ENCODE measurements around the gene KATNAL1.
"Not testable (repeated sequence)": the region's sequence is repeated elsewhere in the genome, so short reads cannot be mapped to it uniquely, and the experiment has no call there.

Gene KATNAL1

DNA sequence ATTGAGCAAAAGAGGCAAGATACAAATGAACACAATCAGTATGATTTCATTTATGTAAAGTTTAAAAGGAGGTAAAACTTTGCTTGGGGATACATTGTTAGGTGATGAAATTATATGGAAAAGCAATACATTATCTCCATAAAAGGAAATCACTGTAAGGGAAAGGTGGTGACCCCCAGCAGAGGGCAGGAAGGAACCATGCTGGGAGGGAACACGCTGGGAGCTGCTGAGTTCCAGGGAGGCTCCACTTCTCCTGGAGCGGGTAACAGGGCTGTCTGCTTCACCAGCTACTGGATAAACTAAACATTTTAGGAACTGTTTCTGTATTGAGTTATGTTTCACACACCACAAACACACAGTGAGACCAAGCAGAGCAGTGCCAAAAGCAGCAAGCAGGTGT is 91.2 kb downstream of the KATNAL1 start:
- DNase-seq: no peak

DNA sequence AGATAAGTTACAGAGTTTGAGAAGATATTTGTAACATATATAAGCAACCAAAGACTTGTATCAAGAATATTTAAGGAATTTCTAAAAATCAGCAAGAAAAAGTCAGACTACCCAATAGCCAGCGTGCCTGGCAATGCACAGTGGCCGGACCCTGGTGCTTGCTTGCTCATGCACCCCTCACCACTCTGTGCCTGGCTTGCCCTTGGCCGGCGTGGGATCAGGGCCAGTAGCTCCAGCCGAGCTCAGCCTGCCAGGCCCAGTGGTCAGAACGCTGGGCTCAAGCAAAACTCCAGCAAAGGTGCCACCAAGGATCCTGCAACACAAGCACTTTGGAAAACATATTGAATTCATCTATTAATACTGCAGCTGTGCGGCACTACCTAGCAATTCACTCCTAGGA is 95.1 kb downstream of the KATNAL1 start:
- no peak for DNase-seq

DNA sequence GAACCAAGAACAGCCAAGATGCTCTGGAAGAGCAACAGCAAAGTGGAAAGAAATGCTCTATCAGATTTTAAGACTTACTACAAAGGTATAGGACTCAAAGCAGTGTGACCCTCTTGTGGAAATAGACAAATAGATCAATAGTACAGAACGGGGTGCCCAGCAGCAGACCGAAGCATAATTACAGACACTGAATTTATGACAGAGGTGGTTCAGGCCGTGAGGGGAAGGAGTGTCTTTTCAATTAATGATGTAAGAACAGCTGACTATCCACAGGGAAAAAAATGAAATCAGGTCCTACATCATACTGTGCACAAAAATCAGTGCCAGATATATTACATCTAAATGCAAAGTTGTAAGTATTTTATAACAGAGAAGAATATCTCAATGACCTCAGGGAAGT is 95.6 kb downstream of the KATNAL1 start:
- DNase-seq: no peak

DNA sequence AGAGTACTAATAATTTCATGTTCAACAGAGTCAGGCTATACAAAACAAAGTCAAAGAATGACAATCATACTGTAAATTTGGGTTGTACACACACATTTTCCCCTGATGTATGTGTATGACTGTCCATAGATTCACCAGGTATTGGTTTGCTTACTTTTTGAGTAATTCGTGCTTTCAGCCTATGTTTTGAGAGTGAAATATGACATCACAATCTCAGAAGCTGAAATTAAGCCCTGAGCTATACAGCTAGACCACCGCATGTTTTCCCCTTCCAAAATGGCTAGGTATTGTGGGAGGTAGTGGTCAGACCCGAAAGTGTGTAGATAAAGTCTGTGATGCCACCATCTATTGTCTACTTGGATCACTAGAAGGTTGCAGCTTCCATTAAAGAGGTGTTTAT is 102.8 kb downstream of the KATNAL1 start:
- DNase-seq: no peak

DNA sequence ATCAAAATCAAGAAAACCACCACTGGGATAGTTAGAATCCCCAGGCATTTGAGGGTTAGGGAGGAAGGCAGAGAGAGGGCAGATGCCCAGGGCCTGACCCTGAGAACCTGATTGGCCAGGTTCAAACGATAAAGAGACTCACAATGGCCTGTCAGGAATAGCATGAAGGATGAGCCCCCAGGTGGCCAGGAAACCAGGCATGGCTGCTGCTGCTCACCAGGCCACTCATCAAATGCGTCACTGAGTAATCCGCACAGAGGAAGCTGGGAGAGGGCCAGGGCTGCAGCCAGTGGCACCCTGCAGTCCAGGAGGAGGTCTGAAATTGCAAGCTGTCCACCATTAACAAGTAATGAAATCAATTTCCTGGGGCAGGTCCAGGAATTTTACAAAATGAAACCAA is 111.3 kb downstream of the KATNAL1 start:
- DNase-seq: no peak

DNA sequence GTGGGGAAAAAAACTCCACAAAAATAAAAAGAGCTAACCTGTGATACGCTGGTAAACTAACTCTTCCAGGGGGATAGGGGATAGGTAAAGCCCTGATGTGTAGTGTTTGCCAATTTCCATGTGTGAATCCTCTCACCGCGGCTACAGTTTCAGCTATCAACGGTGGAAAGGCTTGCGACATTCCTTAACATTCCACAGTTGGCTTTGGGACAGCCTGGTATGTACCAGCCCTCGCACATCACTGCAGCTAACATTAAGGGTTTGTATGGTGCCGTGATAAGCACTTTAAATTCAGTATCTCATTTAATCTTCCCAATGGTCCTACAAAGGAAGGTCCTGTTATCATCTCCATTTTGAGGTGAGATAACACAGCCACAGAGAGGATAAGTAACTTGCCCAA is 112.4 kb downstream of the KATNAL1 start:
- no peak for DNase-seq

DNA sequence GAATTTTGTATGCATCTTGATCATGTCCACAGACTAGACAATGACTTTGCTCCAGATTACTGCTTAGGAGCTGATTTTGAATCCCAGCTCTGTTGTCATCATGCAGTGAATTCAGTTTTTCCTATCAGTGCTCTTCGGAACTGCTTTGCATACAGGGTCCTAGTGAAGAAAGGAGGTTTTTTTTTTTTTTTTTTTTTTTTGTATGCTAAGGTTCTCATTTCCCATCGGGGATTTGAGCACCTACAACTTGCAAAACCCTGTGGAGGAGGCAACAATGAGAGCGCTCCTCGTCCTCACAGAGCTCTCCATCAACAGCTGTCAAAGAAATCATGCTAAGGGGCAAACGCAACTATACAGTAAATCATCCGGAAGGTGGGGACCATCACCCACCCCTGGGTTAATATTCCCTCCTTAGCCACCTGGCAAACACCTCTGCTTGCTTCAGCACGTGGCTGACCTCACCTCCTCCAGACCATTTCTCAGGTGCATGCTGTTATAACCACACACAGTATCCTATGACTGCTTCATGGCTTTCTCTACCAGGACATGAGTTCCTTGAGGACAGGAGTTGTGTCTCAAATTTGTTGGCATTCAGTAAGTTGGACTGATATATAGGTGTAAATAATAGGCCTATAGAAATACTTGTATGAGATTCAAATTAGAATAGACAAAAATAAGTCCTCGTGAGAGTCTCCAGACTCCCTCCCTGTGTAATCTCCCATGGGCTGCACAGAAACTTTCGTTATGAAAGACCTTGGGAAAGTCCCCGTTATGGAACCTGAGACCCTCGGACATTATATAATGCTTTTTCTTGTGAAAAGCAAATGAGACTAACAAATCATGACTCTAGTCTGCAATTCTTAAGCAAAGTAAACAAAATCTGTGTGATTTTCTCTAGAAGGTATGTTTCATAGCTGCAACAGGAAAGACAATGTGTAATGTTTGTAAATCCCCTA is 113.8 kb downstream of the KATNAL1 start:
- no peak for DNase-seq

DNA sequence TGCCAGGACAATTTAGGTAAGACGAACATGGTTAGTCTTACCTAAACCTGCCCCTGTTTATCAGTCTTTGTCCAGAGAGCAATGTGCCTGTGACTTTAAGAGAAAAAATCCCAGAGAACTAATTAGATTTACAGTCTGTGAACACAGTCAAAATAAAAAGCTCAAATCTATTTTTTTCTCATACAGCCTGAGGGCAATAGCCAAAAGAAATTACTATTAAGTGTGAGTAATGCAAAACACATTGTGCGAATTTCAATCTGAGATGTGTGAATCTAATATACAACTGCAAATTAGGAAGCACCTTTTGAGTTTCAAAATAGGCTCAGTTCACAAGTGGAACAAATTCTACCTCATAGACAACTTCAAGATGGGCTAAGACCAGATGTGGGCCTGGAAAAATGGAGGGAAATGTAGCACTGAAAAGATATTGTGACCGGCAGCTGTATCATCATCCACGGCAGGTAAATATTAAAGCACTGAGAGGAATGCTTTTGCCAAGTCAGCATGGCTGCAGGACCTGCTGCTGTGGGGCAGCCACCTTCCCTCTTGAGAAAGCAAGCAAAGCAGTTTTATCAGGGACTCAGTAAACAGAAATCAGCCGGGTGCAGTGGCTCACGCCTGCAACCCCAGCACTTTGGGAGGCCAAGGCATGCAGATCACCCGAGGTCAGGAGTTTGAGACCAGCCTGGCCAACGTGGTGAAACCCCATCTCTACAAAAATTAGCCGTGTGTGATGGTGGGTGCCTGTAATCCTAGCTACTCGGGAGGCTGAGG is 114.8 kb downstream of the KATNAL1 start:
- DNase-seq: no peak

DNA sequence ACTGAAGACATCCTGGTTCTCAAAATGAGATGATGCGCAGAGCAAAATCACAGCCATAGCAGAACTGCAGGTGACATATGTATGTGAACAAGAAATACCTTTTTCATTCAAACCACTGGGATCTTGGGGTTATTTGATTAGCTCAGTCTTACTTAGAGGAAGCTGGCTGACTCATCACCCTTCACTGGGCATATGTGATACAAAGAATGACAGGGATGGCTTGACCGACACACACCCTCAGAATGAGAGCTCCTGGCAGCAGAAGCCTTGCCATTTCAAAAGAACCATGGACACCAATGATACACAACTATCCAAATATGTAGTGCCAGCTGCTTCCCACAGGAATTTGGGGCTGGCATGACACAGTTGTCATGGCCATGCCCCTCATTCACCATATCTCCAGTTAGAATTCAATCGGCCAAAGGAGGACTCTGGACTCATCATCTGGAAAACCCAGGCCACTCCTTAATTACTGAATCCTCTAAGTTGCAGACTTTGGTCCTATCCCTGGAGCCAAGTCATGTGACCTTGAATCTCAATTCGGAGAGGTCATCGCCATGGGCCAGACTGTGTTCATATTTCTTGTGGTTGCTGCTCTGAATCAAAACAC is 115.8 kb downstream of the KATNAL1 start:
- no peak for DNase-seq

DNA sequence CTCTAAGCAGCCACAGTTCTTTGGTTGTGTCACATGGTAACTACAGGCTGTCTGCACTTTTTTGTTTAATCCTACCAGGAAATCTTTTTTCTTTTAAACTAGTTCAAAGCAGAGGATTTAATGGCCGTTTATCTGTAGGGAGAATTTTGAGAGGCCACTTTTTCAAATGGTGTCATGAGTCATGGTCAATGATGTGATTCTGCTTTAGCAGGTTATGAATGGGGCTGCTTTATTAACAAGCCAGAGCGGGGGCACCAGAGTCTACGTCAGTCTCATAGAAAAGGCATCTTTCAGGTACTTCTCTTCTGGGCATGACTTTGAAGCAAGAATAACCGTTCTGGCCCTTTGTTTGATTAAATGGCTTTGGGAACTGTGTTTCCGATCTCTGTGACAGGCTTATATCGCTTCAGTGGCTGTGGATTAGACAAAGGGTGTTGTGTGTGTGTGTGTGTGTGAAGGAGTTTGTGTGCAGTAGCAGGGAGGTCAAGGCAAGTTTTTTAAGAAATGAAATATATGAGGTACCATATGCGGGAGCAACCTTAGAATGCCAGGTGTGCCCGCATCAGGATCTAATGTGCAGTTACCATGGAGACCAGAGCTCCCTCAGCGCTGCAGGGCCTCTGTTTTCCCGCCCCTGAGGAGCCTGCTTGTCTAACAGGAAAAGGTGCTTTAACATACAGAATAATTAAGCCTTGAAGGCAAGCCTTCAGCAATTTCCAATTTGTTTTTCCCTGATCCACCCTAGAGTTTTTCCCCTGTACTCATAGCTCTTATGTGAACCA is 120.5 kb downstream of the KATNAL1 start:
- DNase-seq: no peak

DNA sequence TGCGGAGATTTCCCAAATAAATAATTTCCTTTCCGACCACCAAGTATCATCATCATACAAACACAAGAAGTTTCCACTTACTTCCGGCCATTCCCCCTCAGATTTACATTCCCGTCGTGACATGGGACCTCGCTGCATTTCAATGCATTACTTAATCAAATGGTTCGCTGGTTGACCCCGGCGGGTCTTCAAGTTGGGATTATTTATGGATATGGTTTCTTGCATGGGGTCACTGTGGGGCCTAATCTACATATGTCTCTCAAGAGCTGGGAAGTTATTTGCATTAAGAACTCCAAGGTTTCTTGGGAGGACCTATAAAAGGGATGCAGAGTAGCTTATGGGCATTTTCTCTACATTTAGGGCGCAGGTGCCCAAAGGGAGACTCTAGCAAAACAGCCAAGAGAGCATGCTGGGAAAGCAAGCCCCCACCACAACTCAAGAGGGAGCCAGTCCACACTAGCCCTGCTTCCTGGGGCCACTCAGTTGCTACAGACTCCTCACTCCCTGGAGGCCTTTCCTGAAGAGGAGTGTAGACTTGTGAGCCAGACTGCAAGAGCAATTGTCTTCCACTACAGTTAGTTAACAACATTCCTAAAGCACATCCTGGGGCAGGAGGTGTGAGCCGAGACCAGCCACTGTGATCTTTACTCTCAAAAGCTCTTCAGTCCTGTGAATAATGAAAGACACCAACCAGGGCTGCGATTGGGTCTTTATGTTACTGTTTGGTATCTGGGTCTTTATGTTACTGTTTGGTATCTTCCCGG is 125.3 kb downstream of the KATNAL1 start:
- no peak for DNase-seq

DNA sequence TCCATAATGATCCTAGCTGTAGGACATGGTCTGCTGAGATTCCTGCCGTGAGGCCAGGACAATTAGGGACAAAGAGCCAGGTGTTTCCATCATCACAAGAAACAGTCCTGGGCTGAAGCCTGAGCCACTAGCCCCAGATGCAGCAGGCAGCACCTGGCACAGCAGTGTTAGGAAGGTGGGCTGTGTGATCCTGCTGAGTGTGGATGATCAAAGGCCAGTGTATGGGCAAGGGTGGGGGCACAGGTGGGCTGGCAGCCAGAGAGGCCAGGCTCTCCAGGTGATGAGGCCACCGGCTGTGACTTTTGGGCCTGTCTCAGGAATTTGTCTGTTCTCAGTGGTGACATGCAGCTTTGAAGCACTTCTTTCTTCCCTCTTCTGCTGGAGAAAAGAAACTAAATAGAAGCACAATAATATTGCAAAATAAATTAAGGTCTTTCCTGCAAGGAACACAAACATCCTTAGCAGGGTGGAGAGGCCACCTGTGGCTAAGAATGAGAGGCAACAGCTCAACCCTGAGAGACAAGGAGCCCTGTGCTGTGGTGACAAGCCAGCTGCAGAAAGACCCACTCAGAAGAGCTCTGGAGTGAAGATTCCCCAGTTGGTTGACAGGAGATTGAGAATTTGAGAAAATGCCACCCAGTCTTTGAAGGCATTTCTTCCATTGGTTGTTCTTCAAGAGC is 127.6 kb downstream of the KATNAL1 start:
- DNase-seq: no peak

DNA sequence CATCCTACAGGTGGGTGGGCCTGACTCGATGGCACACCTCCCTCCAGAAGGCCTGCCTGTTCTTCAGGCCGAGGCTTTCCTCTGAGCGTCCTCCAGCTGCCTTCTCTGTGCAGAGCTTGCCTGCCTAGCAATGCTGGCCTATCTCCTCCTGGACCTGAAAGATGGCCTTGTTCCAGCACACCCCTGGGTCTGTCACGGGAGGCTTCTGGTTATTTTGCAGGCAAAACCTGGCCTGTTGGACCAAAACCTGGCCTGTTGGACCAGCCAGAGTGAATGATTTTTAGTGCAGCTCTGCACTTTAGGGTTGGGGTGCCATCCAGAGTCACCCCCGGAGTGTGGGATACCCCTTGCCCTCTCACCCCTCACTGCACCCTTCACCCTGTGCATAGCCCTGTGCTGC is 128.4 kb downstream of the KATNAL1 start:
- DNase-seq: no peak

DNA sequence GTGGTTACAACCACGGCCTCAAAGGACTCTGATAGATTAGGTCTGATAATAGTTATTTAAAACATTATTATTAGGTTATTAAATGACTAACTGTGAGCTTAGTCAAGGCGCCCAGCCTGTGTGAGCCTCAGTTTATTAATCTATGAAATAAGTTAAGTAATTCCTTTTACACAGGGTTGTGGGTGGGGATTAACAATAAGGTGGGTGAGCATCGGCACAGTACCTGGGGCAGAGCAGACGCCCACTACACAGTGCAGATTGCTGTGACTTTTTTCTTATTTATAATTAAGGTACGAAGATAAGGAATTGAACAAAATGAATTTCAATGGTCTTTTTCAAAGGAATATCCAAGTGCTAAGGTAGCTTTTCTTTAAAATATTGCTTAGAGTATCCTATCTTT is 132.2 kb downstream of the KATNAL1 start:
- DNase-seq: no peak

DNA sequence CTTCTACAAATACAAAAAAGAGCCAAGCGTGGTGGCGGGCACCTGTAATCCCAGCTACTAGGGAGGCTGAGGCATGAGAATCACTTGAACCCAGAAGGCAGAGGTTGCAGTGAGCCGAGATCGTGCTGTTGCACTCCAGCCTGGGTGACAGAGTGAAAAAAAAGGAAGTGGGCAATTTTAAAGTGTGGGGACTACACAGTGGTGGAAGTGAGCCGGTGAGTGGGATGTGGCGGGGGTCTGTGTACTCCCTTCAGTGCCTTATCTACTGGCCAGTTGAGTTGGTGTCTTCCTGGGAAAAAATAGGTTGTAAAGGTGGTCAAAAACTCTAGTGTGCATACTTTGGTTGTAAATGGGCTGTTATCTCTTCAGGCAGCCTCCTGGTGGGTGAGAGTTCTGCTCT is 133.1 kb downstream of the KATNAL1 start:
- DNase-seq: not testable (repeated sequence)

DNA sequence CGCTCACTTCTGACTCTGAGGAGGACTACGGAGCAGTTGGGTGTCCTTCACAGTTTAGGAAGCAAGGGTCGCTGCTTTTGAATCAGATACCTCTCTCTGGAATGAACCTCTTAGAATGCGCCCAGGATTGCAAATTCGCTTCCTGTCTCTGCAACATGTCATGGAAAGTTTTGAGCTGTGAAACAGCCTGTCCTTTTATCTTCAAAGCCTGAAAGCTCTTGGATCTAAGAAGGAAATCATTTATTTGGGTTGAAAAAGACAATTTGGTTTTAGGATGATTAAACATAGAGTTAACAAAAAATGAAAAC is 134.1 kb downstream of the KATNAL1 start:
- DNase-seq: no peak

DNA sequence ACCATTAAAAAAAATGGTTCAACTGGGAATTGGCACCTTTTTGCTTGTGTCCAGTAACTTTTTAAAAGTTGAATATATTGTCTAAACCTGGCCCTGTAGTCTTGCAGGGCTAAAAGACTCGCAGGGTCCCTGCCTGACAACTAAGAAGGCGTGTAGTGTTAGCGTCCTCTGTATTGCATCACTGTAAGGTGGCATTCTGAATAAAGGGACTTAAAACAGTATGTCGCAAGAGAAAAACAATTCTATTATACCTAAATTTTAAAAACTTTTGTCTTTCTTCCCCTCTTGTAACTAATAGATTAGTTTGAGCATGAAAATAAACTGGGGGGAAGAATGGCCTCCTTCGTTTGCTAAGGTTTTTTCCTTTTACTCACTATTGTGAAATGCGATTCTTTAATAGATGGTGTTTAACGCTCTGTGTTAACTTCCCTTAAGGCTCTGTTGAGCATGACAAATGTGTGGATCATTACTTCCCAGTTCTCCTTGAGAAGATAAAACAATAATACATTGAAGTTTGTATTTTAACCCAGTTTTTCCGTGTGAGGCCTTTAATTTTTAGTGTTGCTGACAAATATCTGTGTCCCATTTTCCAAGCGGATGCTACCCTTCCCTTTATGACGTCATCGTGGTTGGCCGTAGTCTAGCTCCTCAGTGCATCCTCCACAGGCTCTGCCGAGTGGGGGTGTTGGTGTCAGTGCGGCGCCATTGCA is 134.6 kb downstream of the KATNAL1 start:
- DNase-seq: no peak

DNA sequence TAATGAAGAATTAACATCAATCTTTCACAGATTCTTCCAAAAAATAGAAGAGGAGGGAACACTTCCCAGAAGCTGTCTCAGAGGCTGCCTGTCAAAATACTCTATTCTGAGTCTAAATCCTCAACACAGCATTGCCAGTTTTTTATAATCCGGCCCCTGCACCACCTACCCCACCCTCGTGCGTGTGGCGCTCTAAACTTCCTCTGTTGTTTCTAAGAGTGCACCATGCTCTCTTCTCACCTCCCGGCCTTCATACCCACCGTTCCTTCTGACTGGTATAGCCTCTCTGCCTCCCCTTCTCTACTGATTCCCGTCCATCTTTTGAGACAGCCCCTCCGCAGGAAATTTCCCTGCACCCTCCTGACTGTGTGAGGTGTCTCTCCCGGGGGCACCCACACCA is 136.8 kb downstream of the KATNAL1 start:
- DNase-seq: no peak

DNA sequence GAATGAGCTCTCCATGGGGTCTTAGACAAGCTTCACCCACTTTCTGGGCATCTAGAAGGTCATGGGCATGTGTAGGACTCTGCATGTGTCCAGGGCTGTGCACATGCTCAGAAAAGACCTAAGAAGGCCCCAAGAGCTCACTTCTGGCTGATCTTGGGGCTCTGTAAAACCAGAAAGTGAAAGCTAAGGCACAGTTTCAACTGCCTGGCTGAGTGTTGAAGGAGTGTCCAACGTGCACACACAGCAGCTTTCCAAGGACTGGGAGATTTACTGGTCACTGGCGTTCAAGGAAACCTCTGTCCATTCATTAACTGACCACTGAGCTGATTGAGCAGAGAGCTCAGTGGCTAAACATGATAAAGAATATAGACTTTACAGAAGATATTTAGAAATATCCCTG is 137.9 kb downstream of the KATNAL1 start:
- DNase-seq: no peak

DNA sequence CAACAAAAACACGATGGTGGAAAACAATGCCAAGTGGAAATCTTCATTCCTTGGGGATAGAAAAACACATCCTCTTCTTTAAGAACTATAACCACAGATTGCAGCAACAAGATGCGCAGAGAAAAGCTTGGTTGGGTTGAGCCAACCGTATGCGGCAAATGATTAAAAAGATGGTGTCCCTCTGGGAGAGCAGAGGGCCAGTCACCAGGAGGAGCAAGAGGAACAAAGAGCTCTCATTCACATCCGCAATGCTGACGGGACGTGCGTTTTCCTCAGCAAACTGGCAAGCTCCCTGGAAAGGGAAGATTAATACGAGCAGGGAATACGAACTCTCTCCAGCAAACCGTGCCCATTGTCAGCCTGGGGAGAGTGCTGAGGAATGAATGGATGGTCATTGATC is 141.6 kb downstream of the KATNAL1 start:
- DNase-seq: no peak

DNA sequence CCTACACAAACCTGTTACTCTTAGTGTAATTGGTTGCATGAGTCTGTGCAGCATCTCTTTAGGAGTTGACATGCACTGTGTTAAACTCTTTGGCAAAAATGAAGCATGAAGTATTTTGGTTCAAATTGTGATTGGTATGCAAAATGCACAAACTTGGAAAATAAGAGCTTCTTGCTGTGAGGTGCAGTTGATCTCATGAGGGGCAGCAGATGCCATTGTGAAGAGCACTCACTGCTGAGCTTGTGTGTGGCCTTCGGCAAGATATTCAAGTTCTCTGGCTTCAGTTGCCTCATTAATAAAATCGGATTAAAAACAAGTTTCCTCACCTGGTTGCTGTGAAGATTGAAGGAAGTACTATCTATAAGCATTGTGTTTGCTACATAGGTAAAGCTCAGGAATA is 142.3 kb downstream of the KATNAL1 start:
- DNase-seq: no peak

All from right kidney (tissue), 1 donor.